Tongue (tissue), 2 donors: Measurements from ENCODE around the gene HAUS7. TPM values are rescaled to one million over a fixed set of nuclear protein-coding genes. Genes with fewer than 3 reads are reported as not detected.
A peak's percentile ranks its signal among the peaks of the same experiment; 100 is the strongest.

ENCODE experiments used
- DNase-seq: peaks from one replicate; pipeline ENCODE4 v3.0.0-alpha.2; 2015
- total RNA-seq: library from RNA; depleted of rRNA; stranded (reverse); fragments of >200 nt; gene quantifications from one replicate; pipeline ENCODE4 v1.2.3, GENCODE V29; 2014

The HAUS7 gene
- total RNA-seq, 1 donor from 2014 or later: 20.7 TPM

DNA sequence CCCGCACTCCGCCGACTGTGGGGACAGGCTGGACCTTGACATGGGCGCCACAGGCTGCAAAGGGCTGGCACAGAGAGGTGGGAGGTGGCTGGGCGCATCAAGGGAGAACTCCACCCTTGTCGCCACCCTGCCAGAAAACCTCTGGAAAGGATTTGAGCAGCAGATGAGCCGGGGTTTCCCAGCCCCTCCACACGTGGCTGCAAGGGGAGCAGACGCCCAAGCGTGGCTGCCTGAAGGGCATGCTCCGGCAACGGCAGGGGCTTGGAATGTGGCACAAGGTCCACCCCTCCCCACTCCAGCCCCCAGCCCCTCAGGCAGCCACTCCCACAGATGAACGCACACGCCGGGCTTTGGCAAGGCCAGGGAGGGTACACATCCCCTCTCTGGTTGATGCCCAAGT is 29.0 kb upstream of the HAUS7 start:
- peak; percentile 51 for DNase-seq

DNA sequence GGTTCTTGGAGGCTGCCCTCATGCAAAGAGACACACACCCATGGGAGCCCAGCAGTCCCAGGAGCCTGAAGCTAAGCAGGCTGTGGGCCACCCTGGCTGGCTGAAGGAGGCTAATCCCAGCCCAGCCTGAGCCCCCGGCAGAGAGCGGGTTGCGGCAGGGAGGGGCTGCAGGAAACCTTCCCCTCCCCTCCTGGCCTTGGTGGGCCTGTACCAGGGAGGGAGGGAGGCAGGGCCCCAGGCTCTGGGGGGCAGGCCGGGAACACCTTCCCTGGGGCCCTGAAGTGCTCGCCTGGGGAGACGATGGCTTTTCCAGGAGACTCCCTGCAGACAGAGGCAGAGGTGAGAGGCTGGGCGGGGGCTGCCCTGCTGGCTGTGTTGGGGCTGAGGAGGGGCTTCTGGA is 28.1 kb upstream of the HAUS7 start:
- no peak for DNase-seq

DNA sequence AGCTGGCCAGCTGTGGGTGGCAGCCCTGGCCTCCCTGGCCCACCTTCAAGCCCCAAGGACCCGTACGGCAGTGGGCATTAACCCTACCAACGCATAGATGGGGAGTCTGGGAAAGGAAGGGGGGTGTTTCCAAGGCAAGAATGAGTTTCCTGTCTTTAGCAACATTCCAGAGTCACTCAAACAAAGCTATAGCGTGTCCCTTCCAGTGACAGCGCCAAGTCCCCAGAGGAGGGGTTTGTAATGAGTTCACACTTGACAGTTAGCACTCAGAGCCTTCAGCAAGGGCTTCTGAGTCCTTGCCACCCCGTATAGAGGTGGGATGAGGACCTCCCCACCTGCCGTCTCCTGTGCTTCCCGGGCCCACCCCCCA is 26.2 kb upstream of the HAUS7 start:
- DNase-seq: no peak

DNA sequence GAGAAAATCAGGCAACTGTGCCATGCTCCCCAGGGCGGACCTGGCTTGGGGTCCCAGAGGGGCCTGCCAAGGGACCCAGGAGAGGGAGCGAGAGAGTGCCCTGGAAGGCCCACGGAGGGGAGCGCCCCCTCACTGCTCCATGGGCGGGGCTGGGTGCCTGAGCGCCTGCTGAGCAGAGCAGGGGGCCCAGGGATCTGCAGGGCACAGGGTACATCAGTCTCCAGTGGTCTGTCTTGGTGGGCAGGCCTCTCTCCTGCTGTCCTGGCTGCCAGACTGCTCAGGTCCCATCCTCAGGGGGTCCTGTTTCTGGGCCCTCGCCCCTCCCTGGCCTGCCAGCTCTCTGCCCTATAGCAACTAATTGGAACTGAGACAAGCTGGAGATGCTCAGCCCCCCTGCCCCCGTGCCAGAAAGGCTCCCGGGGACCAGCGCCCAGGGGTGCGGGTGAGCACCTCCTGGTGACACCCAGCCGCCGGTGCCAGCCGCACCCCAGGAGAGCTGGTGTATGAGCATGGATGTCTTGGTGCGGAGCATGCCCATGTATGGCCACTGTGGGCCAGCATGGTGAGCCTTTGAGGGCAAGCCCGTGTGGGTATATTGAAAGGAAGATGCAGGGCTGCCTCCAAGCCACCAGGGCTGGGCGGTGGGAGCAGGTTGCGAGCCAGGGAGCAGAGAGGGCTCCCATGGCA is 25.7 kb upstream of the HAUS7 start:
- DNase-seq: no peak

DNA sequence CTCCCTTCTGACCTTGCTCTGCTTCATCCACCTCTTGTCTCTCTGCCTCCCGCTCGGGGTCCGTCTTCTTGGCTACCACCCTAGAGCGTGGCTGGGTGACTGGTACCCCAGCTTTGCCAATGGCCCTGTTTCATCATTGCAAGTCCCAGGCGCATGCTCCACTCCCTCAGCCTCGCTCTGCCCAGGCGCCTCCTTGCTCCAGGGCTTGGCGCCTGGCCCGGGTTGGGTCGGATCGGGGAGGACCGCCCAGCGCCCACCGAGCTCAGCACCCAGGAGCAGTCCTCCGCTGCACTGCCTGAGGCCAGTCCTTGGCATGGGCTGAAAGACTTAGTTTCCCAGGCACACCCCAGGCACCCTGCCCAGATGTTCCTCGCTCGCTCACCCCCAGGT is 25.0 kb upstream of the HAUS7 start:
- DNase-seq: no peak

DNA sequence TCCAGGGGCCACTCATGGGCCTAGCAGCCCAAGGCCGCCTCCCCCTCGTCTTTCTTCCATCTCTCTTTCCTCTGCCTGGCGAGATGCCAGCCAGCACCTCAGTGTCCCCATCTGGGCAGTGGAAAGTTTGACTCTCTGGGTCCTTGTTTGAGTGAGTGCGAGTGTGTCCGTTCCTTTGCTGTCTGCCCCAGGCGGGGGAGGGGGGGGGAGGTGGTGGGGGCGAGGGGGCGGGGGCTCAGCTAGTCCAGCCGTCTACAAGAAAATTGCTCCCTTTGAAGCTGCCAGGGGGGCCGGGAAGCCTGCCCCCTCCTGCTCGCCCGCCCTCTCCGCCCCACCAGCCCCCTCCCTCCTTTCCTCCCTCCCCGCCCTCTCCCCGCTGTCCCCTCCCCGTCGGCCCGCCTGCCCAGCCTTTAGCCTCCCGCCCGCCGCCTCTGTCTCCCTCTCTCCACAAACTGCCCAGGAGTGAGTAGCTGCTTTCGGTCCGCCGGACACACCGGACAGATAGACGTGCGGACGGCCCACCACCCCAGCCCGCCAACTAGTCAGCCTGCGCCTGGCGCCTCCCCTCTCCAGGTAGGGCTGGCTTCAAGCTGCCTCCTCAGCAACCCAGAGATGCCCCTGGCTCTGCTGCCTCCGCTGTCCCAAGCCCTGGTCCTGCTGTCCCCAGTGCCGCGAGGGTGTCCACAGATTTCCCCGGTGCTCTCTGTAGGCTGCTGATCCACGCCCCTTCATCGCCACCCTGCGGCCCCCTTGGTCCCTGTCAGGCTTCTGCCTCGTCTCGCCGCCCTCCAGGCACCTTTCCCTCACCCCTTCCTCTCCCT is 24.4 kb upstream of the HAUS7 start, which contains the start of gene BGN:
Gene BGN, plus strand, starts transcription at position 440 of the 821 bp plus-strand sequence. CDS start 9,652 bp downstream, outside the sequence.
- peak; percentile 62 for DNase-seq

DNA sequence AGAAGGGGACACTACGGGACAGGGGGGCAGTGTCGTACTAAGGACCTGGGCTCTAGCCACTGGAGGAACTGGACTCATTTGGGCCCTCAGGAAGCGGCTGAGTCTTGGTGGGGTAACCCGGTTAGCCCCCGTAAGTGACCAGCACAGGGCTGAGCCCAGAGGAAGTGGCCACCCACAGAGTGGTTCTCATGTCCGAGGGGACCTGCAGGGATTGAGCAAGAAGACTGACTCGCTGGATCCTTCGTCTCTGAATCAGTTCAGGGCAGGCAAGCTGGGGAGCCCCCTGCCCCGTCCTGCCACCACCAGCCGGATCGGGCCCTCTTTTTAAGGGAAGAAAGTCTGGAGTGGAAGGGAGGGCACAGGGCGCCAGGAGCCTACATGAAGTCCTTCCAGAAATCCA is 23.7 kb upstream of the HAUS7 start:
- no peak for DNase-seq

DNA sequence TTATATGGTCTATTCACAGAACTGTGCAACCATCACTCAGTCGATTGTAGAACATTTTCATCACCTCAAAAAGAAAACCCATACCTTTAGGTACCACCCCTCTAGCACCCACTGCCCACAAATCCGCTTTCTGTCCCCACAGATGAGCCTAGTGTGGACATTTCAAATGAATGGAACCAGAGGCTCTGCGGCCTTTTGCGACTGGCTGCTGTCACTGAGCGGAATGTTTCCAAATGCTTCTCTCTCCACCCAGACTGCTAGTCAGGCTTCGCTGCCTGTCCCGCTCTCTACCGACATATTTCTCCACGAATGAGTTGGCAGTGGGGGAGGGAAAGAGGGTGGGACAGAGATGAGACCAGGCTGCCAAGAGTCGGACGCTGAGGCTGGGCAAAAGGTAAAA is 22.7 kb upstream of the HAUS7 start:
- no peak for DNase-seq

DNA sequence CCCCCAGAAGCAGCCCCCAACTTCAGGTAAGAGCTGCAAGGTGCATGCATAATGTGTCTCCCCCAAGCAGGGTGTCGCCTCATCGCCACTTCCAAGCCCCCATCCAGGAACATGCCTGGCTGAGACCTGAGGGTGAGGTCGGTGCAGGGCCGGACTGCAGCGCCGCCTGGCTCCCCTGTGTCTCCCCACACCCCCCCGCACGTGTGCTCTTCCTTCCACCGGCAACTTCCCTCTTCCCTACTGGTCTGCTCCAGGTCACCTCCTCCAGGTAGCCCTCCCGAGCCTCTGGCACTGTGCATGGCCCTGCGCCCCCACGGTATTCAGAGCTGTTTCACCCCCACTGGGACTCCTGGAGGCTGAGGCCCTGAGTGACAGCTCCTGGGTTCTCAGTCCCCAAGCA is 22.2 kb upstream of the HAUS7 start:
- DNase-seq: no peak

DNA sequence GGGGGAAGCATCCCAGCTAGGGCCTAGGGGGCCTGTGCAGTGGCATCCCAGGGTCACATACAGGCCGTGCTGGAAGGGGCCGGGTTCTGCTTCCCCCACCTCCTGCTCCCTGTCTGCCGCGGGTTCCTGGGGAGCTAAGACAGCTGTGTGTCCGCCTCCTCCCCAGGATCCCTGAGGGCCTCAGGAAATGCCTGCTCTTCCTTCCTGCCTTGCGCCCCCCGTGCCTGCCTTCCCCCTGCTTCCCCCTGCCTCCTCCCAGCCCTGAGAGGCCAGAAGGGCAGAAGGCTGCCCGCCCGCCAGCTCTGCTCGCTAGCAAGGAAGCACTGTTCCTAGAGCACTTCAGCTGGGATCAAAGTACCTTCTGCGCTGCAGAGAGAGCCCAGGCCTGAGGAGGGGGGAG is 21.5 kb upstream of the HAUS7 start:
- no peak for DNase-seq

DNA sequence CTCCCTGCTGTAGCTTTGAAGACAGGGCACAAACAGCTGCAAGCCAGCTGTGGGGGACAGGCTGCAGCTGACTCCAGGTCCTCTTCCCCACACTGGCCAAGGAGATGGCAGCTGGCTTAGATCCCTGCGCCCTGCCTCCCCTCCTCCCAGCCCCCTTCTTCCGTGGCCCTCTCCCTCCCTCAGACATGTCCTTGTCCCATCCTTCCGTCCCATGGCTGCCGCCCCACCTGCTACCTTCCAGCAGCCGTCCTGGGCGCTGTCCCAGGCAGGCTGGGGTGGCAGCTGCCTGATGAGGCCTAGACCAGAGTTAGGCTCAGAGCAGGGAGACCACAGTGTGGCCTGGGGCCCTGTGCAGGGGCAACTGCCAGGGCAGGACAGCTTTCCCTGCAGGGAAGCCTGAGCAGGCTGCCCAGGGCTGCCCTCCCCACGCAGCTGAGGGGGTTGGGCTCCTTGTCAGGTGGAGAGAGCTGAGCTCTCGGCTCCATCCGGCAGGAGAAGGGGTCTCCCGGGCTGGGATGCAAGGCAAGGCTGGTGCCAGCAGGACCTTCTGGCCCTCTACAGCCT is 21.1 kb upstream of the HAUS7 start:
- peak; percentile 84 for DNase-seq

DNA sequence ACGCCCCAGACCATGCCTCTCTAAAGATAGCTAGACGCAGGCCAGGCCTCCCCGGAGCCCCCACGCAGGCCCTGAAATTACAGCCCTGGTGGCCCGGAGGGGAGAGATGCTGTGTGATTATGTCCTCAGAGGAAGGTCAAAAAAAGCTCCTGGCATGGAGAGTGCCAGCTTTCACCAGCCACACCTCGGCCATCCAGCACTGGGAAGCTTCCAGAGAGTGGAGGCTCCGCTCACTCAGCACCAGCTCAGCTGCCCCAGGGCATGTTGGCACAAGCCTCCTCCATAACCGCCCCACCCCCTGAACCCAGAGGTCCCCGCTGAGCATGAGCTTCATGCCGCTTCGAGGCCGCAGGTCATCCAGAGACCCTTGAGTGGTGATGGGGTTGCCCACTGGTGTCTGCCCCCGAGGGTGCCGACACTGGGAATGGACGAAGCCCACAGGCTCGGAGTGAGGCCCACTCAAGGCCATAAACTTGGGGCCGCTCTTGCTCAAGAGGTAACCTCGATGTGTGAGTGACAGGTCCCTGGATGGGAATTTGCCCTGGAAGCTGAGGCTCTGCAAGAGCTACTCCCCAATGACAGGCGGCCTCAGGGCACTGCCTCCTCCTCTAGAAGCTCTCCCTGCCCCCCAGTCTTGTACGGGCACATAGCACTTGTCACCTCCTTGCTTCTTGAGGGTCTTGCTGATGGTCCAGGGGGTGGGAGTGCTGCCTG is 20.0 kb upstream of the HAUS7 start:
- DNase-seq: no peak

DNA sequence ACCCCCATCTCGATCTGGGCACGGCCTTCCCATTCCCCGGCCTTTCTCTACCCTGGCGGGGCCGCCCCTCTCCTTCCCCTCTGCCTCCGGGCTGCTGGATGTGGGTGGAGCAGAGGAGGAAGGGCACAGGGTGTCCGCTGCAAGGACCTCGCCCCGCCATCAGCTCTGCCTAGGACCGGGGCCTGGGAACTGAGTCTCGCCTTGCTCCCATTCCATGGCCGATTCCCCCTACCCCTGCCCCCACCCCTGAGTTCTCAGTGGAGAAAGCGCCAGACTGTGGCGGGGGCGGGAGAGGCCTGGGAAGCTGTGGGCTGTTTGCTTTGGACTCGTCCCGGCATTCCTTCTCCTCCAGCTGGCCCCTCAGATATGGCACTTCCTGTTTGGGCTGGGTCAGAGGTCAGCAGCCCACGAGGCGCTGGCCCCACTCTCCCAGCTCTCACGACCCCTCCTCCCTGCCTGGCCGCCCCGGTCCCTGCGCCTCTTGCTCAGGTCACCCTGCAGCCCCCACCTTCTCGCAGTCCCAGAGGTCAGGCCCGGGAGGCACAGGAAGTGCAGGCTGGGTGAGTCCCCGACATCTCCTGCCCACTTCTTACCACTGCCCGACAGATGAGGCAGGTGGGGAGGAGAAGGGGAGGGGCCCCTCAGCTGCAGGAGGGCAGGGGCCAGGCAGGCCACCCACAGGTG is 18.0 kb upstream of the HAUS7 start:
- no peak for DNase-seq

DNA sequence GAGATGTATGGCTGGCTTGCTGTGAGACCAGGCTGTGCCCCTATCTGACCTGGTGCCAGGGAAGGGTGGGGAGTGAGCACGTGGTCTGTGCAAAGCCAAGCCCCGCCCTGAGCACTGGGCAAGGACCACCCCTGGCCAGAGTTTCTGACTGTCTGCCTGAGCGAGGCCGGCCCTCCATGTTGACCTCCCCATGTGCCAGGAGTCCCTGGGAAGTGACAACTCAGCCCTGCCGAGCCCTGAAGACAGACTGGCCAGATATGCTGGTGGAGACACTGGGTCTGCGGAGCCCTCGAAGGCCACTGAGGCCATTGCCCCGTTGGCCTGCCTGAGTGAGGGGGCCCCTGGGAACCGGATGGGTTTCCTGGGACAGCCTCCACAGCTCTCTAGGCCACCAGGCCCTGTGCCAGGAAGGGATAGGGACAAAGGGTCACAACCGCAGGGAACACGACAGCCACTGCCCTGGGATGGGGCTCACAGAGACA is 17.3 kb upstream of the HAUS7 start:
- no peak for DNase-seq

DNA sequence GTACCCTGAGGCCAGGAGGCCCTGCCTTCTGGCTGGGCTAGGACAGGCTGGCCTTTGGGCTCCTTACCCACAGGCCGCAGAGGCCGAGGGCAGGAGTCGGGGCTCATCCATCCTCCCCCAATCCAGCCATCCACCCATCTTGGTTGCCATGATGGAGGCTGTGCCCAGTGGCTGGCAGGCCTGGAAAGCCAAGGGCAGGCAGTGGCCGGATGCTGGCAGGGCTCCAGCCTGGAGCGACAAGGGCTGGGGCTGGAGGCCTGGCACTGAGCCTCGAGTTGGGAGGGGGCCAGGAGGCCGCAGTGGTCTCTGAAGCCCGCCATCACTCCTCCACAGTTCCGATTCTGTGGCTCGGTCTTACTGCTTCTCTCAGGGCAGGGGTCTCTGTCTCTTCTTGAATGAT is 15.8 kb upstream of the HAUS7 start:
- no peak for DNase-seq

DNA sequence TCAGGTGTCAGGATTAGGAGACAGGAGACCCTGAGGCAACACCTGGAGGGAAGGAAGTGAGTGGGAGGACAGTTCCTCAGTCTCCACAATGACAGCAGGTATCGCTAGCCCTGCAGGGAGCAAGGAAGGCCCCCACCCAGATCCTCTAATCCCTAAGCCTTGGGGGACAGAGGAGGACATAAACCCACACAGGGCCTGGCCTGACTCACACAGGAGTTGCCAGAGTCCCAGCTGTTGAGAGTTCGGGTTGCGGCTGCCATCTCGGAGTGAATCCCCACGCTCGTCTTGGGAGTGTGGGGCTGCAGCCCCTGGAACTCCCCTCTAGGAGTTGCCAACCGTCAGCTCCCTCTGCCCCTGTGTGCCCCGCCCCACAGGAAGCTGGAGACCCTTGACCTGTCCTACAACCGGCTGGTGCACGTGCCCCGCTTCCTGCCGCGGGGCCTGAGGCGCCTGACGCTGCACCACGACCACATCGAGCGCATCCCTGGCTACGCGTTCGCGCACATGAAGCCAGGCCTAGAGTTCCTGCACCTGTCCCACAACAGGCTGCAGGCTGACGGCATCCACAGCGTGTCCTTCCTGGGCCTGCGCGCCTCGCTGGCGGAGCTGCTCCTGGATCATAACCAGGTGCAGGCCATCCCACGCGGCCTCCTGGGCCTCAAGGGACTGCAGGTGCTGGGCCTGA is 15.2 kb upstream of the HAUS7 start:
- no peak for DNase-seq

DNA sequence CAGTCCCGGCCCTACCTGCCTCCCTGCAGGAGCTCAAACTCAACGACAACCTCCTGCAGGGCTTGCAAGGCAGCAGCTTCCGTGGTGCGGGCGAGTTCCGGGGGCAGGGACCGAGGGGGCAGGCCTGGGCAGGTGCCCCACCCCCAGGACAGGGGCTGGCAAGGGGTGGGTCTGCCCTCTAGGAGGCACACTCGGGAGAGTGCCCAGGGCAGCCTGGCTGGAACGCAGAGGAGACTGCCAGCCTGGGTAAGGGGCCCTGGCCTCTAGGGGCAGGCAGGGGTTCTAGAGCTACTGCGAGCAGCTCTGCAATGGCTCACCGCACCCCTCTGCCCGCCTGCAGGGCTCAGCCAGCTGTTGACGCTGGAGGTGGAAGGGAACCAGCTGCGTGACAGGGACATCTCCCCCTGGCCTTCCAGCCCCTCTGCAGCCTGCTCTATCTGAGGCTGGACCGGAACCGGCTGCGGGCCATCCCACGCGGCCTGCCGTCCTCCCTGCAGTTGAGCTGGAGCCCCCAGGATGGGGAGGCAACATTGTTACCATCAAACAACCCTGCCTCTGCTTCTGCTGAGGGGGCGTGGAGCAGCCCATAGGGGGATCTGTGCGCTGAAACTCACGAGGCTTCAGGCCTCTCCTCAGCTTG is 12.1 kb upstream of the HAUS7 start:
- no peak for DNase-seq

DNA sequence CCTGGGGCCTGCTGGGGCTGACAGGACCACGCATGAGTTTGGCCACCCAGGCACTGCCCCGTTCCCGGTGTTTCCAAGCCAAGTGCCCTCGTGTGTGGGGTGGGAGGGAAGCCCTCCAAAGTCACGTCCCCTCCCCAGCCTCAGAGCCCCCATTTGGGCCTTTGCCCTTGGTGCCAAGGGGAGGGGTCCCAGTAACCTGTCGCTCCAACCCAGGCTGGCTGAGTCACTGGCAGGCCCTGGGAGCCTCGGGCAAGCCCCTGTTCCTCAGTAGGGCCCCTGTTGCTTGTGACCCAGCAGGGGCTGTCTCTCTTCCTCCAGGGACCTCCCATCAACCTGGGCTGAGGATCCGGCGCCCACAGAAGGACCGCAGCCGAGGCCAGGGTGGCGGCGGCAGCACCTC is 10.7 kb upstream of the HAUS7 start:
- no peak for DNase-seq

DNA sequence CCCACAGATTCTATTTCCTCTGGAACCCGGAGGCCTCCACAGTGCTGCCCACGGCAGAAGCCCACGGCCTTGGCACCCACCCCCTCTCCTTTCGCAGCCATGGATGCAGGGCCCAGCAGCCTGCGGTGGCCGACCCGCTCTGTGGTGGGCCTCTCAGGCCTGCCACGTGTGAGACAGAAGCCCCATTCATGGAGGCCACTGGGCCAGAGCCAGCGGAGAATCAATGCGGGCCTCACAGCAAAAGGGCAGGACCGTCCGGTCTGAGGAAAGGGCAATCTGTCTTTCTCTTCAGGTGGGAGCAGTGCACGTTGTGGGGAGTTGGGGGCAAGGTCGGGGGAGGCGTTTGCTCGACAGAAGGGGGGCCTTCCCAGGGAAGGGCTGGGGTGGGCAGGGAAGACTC is 8.4 kb upstream of the HAUS7 start:
- DNase-seq: no peak

DNA sequence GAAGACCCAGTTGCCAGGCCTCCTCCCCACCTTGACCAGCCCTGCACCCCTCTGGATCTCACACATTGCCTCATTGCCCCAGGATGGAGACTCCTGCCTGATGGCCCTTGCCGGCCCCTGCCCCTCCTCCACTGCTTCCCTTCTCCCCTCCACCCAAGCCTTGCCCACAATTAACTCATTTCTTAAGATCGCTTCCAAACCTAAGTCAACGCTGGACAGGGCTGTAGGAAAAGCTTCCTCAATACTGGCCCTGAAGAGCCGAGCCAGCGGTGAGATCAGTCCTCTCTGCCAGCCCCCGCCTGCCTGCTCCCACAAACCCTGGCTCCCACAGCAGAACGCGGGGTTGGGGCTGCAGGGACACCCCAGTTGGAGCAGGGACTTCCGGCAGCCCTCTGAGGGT is 7.5 kb upstream of the HAUS7 start:
- no peak for DNase-seq

DNA sequence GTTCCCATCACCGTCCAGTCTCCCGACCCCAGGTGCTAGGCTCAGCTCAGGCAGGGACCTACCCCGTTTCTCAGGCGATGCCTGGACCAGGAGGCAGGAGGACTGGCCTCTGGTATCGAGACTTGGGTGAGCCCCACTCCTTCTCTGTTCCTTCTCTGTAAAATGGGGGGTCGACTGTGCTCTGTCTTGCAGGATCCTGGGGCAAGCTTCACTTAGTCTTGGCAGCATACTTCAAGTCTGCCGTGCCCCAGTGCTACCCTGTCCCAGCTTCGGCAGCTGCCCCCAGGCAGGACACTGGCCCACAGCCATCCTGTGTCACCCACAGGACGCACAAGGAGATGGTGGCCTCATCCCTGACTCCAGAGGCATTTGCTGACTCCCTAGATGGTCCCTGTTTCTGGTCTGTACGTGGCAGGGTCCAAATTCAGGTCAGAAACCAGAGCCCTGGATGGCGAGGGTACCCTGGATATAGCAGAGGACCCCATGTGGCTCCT is 7.0 kb upstream of the HAUS7 start:
- DNase-seq: no peak
